ENCODE data around the gene CLDN3. TPM values are rescaled to one million over a fixed set of nuclear protein-coding genes. Genes with fewer than 3 reads are reported as not detected.

Gene CLDN3
- total and polyA plus RNA-seq, 10 of the 15 experiments (the other 5 are each of a cell fraction or from before 2014, with no cell fraction given): 0.05 TPM; not detected in 9

DNA sequence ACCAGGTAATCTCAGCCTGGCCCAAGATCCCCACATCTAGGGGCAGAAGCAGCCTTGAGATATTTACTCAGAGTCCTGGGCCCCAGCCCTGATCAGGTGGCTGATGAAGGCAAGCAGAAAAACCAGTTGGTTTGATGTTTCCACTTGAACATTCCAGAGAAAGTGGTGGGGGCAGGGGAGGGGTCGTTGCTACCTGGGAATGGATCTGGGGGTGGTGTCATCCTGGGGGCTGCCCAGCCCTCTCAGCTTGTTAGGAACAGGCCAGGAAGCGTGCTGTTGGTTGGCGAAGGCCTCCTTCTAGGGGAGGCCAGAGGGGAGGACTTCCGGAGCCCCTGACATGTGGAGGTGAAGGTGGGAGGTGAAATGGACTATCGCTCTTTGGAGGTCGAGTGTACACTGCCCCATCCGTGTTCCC is 27.7 kb downstream of the CLDN3 start:
- in situ Hi-C loops (cut with MboI) (no loop called here), intact Hi-C loops (cut with micrococcal nuclease; ENCODE audit: unreplicated experiment) (no loop called here)
- FAIRE-seq (no peak), DNase-seq (ENCODE audit: low read depth, low spot score) (no peak), ATAC-seq (no peak)
- no TSS peak for BruUV-seq (replicated peaks)
- Histone ChIP-seq H4K20me1 (ENCODE audit: control insufficient read depth, insufficient read depth) (no peaks in the 10 kb centered on the region), H3K79me2 (ENCODE audit: control insufficient read depth, insufficient read depth, low read length) (no peaks in the 10 kb centered on the region; the same call in 1 of the 2 replicates), H3K9me3 (replicated peaks; ENCODE audit: control insufficient read depth, insufficient read depth, low read length) (no peaks in the 10 kb centered on the region), H3K36me3 (ENCODE audit: control insufficient read depth in 2 of 2, insufficient read depth in 2 of 2, low read length in 1 of 2) (0 out of 4 replicates have a peak, but pooled peaks cover 0 to under 1% of the 10 kb centered on the region in 2 experiments), H3K4me3 (no peak overlapping the region), H3K27ac (ENCODE audit: control insufficient read depth, insufficient read depth) (no peak overlapping the region), H3K4me1 (ENCODE audit: control insufficient read depth, insufficient read depth, low read length) (no peaks in the 10 kb centered on the region; the same call in 1 of the 2 replicates), H2AFZ (ENCODE audit: control insufficient read depth, low read depth, low read length) (no peak overlapping the region), H3K9ac (ENCODE audit: control insufficient read depth, insufficient read depth, low read length) (no peak overlapping the region), H3K27me3 (replicated peaks in 1 of 2; ENCODE audit: control insufficient read depth in 2 of 2, insufficient read depth in 2 of 2, low read length in 1 of 2) (no peaks in the 10 kb centered on the region), H3K4me2 (ENCODE audit: control insufficient read depth, insufficient read depth) (no peak overlapping the region)
- WGBS (ENCODE audit: insufficient coverage, insufficient replicate concordance, low lambda C conversion rate, missing lambda C conversion rate): 76% methylated on average over 7 of the region's 7 CpGs
- no peak for TF ChIP-seq SUPT20H (IDR thresholded peaks at IDR 0.05; ENCODE audit: borderline replicate concordance, control insufficient read depth, low read depth, low read length)
- ChIA-PET CTCF (interaction anchor here (1.0 kb wide), 1 partner anchor 112 kb away, joined by 4 read pairs; no protein-coding TSS in a partner anchor), POLR2A (interaction anchor here (0.9 kb wide), 1 partner anchor 101 kb away, joined by 3 read pairs; no protein-coding TSS in a partner anchor), RAD21 (ENCODE audit: unreplicated experiment) (no interaction called here), SMC1A (ENCODE audit: uncharacterized antibody, unreplicated experiment) (no interaction called here)

DNA sequence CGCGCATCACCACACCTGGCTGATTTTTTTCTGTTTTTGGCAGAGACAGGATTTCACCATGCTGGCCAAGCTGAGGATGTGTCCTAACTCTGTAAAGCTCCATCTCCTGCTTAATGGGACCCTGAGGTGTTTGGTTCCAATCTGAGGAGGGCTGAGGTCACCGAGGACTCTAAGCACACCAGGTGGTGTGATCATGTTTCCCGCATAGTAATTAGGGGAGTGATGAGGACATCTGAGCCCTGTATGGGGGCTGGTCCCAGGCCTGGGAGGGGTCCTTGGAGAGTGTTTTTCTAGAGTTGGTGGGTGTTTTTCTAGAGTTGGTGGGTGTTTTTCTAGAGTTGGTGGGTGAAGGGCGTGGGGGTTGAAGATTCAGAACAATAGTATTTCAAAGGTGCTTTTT is 28.5 kb downstream of the CLDN3 start:
- Histone ChIP-seq H3K27me3 (replicated peaks in 1 of 2; ENCODE audit: control insufficient read depth in 2 of 2, insufficient read depth in 2 of 2, low read length in 1 of 2) (no peaks in the 10 kb centered on the region), H3K9ac (ENCODE audit: control insufficient read depth, insufficient read depth, low read length) (no peak overlapping the region), H3K9me3 (replicated peaks; ENCODE audit: control insufficient read depth, insufficient read depth, low read length) (no peaks in the 10 kb centered on the region), H3K79me2 (ENCODE audit: control insufficient read depth, insufficient read depth, low read length) (no peaks in the 10 kb centered on the region; the same call in 1 of the 2 replicates), H3K36me3 (ENCODE audit: control insufficient read depth in 2 of 2, insufficient read depth in 2 of 2, low read length in 1 of 2) (peaks cover 0 to 8% of the 10 kb centered on the region in 2 experiments; a peak in 2 of 4 replicates), H4K20me1 (ENCODE audit: control insufficient read depth, insufficient read depth) (no peaks in the 10 kb centered on the region), H3K4me3 (no peak overlapping the region), H3K4me1 (ENCODE audit: control insufficient read depth, insufficient read depth, low read length) (no peaks in the 10 kb centered on the region; the same call in 1 of the 2 replicates), H3K4me2 (ENCODE audit: control insufficient read depth, insufficient read depth) (no peak overlapping the region), H2AFZ (ENCODE audit: control insufficient read depth, low read depth, low read length) (no peak overlapping the region), H3K27ac (ENCODE audit: control insufficient read depth, insufficient read depth) (no peak overlapping the region)
- DNase-seq (ENCODE audit: low read depth, low spot score) (no peak), FAIRE-seq (no peak), ATAC-seq (no peak)
- intact Hi-C loops (cut with micrococcal nuclease; ENCODE audit: unreplicated experiment): no loop called here
- SMC1A ChIA-PET (ENCODE audit: uncharacterized antibody, unreplicated experiment): no interaction called here
- 79% methylated on average over 5 of the region's 5 CpGs for WGBS (ENCODE audit: insufficient coverage, insufficient replicate concordance, low lambda C conversion rate, missing lambda C conversion rate)
- CTCF ChIA-PET: interaction anchor here (0.8 kb wide), 1 partner anchor 114 kb away, joined by 3 read pairs; no protein-coding TSS in a partner anchor
- in situ Hi-C loops (cut with MboI): no loop called here
- BruUV-seq (replicated peaks): no TSS peak
- POLR2A ChIA-PET: interaction anchor here (0.6 kb wide), 1 partner anchor 135 kb away, joined by 4 read pairs; no protein-coding TSS in a partner anchor
- RAD21 ChIA-PET (ENCODE audit: unreplicated experiment): no interaction called here
- TF ChIP-seq RFX5 (IDR thresholded peaks at IDR 0.05; ENCODE audit: low read depth, low read length) (no peak), KLF5 (IDR thresholded peaks at IDR 0.05; ENCODE audit: partially characterized antibody) (no peak), ZSCAN29 (IDR thresholded peaks at IDR 0.05) (no peak), WRNIP1 (IDR thresholded peaks at IDR 0.05; ENCODE audit: borderline replicate concordance, low read depth, low read length) (no peak), FOXM1 (IDR thresholded peaks at IDR 0.05; ENCODE audit: low read depth, low read length) (no peak)
- TF ChIP-seq, protein P1, sequence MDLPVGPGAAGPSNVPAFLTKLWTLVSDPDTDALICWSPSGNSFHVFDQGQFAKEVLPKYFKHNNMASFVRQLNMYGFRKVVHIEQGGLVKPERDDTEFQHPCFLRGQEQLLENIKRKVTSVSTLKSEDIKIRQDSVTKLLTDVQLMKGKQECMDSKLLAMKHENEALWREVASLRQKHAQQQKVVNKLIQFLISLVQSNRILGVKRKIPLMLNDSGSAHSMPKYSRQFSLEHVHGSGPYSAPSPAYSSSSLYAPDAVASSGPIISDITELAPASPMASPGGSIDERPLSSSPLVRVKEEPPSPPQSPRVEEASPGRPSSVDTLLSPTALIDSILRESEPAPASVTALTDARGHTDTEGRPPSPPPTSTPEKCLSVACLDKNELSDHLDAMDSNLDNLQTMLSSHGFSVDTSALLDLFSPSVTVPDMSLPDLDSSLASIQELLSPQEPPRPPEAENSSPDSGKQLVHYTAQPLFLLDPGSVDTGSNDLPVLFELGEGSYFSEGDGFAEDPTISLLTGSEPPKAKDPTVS (IDR thresholded peaks at IDR 0.05; ENCODE audit: low read depth, low read length): no peak
- TF ChIP-seq, protein P2, sequence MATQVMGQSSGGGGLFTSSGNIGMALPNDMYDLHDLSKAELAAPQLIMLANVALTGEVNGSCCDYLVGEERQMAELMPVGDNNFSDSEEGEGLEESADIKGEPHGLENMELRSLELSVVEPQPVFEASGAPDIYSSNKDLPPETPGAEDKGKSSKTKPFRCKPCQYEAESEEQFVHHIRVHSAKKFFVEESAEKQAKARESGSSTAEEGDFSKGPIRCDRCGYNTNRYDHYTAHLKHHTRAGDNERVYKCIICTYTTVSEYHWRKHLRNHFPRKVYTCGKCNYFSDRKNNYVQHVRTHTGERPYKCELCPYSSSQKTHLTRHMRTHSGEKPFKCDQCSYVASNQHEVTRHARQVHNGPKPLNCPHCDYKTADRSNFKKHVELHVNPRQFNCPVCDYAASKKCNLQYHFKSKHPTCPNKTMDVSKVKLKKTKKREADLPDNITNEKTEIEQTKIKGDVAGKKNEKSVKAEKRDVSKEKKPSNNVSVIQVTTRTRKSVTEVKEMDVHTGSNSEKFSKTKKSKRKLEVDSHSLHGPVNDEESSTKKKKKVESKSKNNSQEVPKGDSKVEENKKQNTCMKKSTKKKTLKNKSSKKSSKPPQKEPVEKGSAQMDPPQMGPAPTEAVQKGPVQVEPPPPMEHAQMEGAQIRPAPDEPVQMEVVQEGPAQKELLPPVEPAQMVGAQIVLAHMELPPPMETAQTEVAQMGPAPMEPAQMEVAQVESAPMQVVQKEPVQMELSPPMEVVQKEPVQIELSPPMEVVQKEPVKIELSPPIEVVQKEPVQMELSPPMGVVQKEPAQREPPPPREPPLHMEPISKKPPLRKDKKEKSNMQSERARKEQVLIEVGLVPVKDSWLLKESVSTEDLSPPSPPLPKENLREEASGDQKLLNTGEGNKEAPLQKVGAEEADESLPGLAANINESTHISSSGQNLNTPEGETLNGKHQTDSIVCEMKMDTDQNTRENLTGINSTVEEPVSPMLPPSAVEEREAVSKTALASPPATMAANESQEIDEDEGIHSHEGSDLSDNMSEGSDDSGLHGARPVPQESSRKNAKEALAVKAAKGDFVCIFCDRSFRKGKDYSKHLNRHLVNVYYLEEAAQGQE (IDR thresholded peaks at IDR 0.05; ENCODE audit: low read depth, low read length): no peak
- TF ChIP-seq, protein P3, sequence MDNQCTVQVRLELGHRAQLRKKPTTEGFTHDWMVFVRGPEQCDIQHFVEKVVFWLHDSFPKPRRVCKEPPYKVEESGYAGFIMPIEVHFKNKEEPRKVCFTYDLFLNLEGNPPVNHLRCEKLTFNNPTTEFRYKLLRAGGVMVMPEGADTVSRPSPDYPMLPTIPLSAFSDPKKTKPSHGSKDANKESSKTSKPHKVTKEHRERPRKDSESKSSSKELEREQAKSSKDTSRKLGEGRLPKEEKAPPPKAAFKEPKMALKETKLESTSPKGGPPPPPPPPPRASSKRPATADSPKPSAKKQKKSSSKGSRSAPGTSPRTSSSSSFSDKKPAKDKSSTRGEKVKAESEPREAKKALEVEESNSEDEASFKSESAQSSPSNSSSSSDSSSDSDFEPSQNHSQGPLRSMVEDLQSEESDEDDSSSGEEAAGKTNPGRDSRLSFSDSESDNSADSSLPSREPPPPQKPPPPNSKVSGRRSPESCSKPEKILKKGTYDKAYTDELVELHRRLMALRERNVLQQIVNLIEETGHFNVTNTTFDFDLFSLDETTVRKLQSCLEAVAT (IDR thresholded peaks at IDR 0.05): no peak

Measured in GM12878 (cell line).